Measurements from ENCODE around the gene KRT36.

Gene KRT36

DNA sequence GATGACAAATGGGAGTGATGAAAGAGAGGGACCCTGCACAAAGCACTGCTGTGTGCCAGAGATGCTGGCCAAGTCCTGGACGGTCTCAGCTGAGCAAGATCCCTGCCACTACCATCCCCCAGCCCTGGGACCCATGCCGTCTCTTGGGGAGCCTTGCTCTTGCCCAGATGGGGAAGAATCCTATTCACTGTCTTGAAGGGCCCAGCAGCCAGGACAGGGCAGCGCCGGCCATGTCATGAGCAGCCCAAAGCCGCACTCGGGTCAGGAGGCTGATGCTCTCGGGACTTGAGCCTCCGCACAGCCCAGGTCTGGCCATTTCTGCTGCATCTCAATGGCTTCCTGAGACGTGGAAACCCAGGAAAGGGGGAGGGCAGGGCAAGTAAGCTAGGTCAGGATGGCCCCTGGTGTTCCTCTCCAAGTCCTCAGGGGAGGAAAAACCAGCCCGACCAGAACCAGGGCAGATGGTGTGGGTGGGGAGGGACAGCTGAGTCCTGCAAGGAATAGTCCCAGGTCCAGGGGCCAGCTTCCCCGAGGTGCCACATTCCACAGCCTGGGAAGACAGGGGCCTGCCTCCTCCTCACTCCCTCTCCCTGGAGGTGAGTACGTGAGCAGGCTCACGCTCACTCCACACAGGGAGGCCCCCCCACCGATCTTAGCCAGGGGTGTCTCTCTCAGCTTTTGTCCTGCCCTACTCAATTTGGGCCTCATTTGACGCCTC, 46.2 kb upstream of the KRT36 start:
- TF ChIP-seq, protein P1, sequence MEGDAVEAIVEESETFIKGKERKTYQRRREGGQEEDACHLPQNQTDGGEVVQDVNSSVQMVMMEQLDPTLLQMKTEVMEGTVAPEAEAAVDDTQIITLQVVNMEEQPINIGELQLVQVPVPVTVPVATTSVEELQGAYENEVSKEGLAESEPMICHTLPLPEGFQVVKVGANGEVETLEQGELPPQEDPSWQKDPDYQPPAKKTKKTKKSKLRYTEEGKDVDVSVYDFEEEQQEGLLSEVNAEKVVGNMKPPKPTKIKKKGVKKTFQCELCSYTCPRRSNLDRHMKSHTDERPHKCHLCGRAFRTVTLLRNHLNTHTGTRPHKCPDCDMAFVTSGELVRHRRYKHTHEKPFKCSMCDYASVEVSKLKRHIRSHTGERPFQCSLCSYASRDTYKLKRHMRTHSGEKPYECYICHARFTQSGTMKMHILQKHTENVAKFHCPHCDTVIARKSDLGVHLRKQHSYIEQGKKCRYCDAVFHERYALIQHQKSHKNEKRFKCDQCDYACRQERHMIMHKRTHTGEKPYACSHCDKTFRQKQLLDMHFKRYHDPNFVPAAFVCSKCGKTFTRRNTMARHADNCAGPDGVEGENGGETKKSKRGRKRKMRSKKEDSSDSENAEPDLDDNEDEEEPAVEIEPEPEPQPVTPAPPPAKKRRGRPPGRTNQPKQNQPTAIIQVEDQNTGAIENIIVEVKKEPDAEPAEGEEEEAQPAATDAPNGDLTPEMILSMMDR (conservative IDR thresholded peaks at IDR 0.05; ENCODE audit: low read depth, low read length) = no peak
- no peak for DNase-seq (ENCODE audit: low read depth)
- H3K4me3 ChIP-seq (ENCODE audit: low read depth, low read length) = no peak overlapping the region

DNA sequence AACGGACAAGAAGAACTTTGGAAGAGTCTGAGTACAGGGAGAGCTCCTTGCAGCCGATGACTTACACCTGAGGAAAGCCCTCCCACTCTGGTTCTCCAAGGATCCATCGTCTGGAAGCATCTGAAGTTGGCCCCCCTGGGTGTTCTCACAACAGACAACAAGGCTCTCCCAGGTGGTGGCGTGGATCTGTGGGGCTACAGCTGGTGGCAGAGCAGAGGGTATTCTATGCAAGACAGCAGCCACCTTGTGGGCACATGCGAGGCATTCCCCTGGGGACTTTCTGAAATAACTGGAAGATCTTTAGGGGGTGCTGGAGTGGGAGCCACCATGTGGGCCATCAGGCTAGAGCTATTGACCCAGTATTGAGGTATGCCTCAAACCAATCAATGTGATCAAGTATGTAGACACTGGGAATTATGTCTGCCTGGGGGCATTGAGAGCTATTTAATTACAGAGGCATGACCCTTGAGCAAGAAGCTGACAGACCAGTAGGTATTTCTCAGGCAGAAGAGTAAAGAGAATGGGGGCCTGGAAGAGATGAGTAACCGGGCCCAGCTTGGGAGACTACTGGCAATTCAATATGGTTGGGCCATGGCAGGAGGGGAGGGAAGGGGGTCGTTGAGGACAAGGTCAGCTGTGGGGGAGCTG, 45.3 kb upstream of the KRT36 start:
- TF ChIP-seq, protein P1 (conservative IDR thresholded peaks at IDR 0.05; ENCODE audit: low read depth, low read length) = no peak
- no peak for DNase-seq (ENCODE audit: low read depth)
- no peak overlapping the region for H3K4me3 ChIP-seq (ENCODE audit: low read depth, low read length)

DNA sequence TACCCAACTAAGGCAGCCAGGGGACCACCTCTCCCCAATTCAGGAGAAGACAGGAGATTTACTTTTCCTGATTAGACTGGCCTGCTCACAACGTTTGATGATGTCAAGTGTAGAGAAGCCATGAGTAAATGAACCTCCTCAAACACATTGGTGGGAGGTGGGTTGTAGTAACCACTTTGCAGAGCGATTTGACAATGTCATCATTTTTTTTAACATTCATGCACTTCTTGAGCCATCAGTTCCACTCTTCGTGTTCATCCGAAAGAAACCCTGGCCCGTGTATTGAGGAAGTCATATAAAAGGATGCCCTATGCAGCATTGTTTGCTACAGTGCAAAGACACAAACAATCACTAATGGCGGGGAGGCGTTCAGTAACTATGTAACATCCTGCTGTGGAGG, 43.9 kb upstream of the KRT36 start:
- H3K4me3 ChIP-seq (ENCODE audit: low read depth, low read length) = no peak overlapping the region
- TF ChIP-seq, protein P1 (conservative IDR thresholded peaks at IDR 0.05; ENCODE audit: low read depth, low read length) = no peak
- DNase-seq (ENCODE audit: low read depth) = no peak

DNA sequence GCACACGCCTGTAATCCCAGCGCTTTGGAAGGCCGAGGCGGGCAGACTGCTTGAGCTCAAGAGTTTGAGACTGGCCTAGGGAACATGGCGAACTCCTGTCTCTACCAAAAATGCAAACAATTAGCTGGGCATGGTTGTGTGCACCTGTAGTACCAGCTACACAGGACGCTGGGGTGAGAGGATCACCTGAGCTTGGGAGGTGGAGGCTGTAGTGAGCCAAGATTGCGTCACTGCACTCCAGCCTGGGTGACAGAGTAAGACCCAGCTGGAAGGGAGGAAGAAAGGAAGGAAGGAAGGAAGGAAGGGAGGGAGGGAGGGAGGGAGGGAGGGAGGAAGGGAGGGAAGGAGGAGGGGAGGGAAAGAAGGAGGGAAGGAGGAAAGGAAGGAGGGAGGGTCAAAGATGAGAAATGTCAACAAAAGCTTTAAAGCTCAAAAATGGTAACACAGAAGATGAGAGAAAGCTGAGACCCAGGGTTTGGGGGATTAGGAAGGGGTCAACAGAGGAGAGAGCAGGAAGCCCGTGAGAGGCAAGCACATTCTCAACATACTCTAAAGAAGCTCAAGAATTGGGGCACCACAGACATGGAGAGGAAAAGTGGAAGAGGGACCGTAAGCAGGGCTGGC, 43.3 kb upstream of the KRT36 start:
- no peak for DNase-seq (ENCODE audit: low read depth)
- TF ChIP-seq, protein P1 (conservative IDR thresholded peaks at IDR 0.05; ENCODE audit: low read depth, low read length) = no peak
- H3K4me3 ChIP-seq (ENCODE audit: low read depth, low read length) = no peak overlapping the region

DNA sequence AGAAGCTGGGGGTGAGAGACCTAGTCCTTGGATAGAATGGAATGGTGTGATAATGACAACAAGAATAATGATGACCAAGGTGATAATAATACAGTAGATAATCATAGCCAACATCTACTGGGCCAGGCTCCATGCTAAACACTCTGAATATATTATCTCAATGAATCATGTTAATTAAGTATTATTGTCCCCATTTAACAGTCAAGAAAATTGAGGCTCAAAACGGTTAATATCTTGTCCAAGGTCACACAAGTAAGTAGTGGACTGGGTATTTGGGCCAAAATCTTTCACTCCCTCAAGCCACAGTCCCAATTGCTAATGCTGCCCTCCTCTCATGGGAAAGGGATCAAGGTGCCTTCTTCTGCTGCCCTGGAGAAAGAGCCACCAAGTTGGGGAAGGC, 42.3 kb upstream of the KRT36 start:
- no peak for DNase-seq (ENCODE audit: low read depth)
- no peak overlapping the region for H3K4me3 ChIP-seq (ENCODE audit: low read depth, low read length)
- TF ChIP-seq, protein P1 (conservative IDR thresholded peaks at IDR 0.05; ENCODE audit: low read depth, low read length) = no peak

DNA sequence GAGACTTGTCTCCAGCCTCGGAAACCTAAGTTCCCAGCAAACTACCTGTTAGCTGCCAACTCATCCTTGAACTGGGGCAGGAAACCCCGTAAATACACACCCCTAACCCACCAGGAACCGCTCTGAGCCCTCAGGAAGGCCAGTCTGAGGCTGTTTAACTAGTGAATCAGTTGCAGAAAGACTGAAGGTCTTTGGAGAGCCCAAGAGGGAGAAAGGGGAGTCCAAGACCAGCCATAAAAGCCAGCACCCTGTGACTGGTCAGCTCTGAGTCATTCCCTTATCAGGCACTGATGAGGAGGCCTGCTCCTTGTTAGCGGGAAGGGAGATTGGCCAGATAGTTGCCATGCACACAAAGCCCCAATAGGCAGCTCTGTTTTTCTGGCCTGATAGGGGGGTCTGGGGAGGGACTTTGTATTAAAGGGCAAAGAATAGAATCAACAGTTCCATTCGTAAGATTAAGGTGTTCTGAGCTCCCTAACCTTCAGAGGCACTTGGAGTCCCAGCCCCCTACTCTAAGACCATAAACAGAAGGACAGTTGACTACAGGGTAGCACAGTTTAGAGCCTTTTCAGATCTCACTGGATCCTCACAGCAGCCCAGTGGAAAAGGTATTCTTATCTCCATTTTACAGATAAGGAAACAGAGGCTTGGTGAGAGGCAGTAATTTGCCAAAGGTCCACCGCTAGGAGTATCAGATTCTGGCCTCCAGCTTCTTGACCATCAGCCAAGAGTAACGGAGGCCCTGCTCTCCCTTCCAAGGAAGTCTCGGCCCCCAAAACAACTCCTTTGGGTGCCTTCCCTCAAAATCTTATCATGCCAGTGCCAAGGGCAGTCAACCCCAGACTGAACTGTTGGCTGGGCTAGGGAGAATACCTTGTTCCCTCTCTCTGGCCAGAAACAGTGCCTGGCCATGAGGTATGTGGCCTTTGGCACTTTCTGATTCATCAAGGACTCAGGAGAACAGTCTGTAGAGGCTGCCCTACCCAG, 40.6 kb upstream of the KRT36 start:
- TF ChIP-seq, protein P1 (conservative IDR thresholded peaks at IDR 0.05; ENCODE audit: low read depth, low read length) = no peak
- no peak overlapping the region for H3K4me3 ChIP-seq (ENCODE audit: low read depth, low read length)
- DNase-seq (ENCODE audit: low read depth) = peak; percentile 89
